NCI-H146 (cell line): ENCODE results near the gene CDK2.
"Not testable (repeated sequence)": the region's sequence is repeated elsewhere in the genome, so short reads cannot be mapped to it uniquely, and the experiment has no call there.

Experiments used
- DNase-seq: peaks from one replicate; lab custom pipeline; 2025; lab: John Stamatoyannopoulos, UW

The CDK2 gene

GRCh38 chr12:55966408-55967281, at the start of gene CDK2:
CDK2 (plus strand) TSS chr12:55966830; CDS start chr12:55967009, 179 bp downstream.
- DNase-seq: peak; percentile 87

GRCh38 chr12:55919032-55919431, 47.6 kb upstream of the CDK2 start:
- DNase-seq: not testable (repeated sequence)

- no peak for DNase-seq
Measured at GRCh38 chr12:55922126-55922525, 44.5 kb upstream of the CDK2 start.

GRCh38 chr12:55923648-55924047, 43.0 kb upstream of the CDK2 start:
- DNase-seq: not testable (repeated sequence)

- DNase-seq: no peak
Measured at GRCh38 chr12:55925371-55925770, 41.3 kb upstream of the CDK2 start.

GRCh38 chr12:55925870-55926737, 40.5 kb upstream of the CDK2 start:
- no peak for DNase-seq

GRCh38 chr12:55926738-55927587, 39.7 kb upstream of the CDK2 start:
- peak; percentile 94 for DNase-seq

- DNase-seq: peak; percentile 91
Measured at GRCh38 chr12:55927588-55928502, 38.8 kb upstream of the CDK2 start, which contains the start of gene PYM1. PYM1 (minus strand) TSS chr12:55927894; CDS start chr12:55927761, 133 bp downstream.

- DNase-seq: no peak
Measured at GRCh38 chr12:55929306-55929791, 37.3 kb upstream of the CDK2 start.

GRCh38 chr12:55930771-55931316, 35.8 kb upstream of the CDK2 start, which contains the start of gene DGKA:
DGKA (plus strand) TSS chr12:55931162; CDS start chr12:55936504, 5,342 bp downstream.
- peak; percentile 65 for DNase-seq

- no peak for DNase-seq
Measured at GRCh38 chr12:55931317-55931779, 35.3 kb upstream of the CDK2 start.

- peak; percentile 38 for DNase-seq
Measured at GRCh38 chr12:55931780-55932550, 34.7 kb upstream of the CDK2 start.

- peak; percentile 25 for DNase-seq
Measured at GRCh38 chr12:55932551-55932910, 34.1 kb upstream of the CDK2 start.

- DNase-seq: no peak
Measured at GRCh38 chr12:55933169-55933798, 33.3 kb upstream of the CDK2 start.

- DNase-seq: no peak
Measured at GRCh38 chr12:55933799-55934742, 32.6 kb upstream of the CDK2 start.

GRCh38 chr12:55934773-55935172, 31.9 kb upstream of the CDK2 start:
- no peak for DNase-seq

- no peak for DNase-seq
Measured at GRCh38 chr12:55935738-55936151, 30.9 kb upstream of the CDK2 start.

GRCh38 chr12:55937981-55938380, 28.6 kb upstream of the CDK2 start:
- no peak for DNase-seq
